ENCODE data around the gene AGBL4.
"Not testable (repeated sequence)": the region's sequence is repeated elsewhere in the genome, so short reads cannot be mapped to it uniquely, and the experiment has no call there.

- TF ChIP-seq CTCF, POLR2A, POLR2AphosphoS5 (IDR thresholded peaks at IDR 0.05): not testable (repeated sequence)
These were observed 703.3 kb downstream of the AGBL4 start for GRCh38 chr1:49320493-49320892.

Data from breast epithelium (tissue), 3 donors.